ENCODE measurements around the gene FAM83G.
"Not testable (repeated sequence)": the region's sequence is repeated elsewhere in the genome, so short reads cannot be mapped to it uniquely, and the experiment has no call there.

Gene FAM83G, protein sequence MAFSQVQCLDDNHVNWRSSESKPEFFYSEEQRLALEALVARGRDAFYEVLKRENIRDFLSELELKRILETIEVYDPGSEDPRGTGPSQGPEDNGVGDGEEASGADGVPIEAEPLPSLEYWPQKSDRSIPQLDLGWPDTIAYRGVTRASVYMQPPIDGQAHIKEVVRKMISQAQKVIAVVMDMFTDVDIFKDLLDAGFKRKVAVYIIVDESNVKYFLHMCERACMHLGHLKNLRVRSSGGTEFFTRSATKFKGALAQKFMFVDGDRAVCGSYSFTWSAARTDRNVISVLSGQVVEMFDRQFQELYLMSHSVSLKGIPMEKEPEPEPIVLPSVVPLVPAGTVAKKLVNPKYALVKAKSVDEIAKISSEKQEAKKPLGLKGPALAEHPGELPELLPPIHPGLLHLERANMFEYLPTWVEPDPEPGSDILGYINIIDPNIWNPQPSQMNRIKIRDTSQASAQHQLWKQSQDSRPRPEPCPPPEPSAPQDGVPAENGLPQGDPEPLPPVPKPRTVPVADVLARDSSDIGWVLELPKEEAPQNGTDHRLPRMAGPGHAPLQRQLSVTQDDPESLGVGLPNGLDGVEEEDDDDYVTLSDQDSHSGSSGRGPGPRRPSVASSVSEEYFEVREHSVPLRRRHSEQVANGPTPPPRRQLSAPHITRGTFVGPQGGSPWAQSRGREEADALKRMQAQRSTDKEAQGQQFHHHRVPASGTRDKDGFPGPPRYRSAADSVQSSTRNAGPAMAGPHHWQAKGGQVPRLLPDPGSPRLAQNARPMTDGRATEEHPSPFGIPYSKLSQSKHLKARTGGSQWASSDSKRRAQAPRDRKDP

DNA sequence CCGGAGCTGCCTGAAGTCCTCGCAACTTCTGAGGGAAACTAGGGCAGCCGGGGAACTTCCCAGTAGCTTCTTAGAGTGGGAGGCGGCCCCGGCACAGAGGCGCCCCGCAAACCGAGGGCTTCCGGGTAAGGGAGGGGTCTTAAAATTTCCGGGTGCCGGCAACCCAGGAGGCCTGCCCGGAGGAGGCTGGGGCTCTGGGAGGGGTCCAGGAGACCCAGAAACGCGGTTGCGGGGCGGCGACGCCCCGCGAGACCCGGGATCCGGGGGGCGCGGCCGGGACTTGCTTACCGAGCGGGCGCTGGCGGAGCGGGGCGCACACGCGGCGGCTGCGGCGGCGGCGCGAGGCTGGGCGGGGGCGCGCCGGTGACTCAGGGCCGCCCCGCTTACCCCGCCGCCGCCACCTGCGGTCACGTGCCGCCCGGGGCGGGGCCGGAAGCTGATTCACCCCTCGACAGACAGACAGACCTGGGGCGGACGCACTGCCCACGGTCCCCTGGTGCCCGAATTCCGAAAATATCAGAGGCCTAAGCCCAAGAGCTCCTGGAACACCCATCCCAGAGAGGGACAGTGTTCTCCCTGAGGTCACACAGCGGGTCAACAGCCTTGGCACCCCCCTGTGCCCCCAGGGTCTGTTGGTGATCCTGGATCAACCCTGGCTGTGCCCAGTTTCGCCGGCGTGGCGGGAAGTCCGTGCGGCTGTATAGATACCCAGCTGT lies at the start of gene FAM83G:
Gene FAM83G, minus strand, starts transcription at position 344 of the 716 bp plus-strand sequence. CDS start 723 bp downstream, outside the sequence.
- TF ChIP-seq POLR2A (IDR thresholded peaks at IDR 0.05; ENCODE audit: low read length) (no peak), GATA1 (IDR thresholded peaks at IDR 0.05; ENCODE audit: low read depth, low read length) (no peak)
- peak; percentile 44 to 76 for DNase-seq

DNA sequence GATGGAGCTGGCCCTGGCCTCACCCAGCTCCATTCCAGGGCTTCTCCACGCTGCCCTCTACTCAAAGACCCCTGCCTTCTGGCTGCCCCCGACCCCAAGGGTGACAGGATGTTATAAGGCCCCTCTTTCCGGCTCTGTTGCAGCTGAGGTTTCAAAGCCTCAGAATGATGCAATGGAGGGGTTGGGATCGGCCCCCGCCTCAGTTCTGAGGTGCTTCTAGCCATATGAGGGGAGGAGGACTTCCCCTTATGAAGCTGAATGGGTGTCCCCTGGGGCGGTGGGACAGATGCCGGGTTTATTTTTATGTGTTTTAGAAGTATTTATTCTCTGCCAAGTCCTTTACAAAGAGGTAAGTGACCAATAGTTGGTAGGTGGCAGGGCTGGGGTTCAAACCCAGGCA lies 44.3 kb upstream of the FAM83G start:
- not testable (repeated sequence) for DNase-seq

DNA sequence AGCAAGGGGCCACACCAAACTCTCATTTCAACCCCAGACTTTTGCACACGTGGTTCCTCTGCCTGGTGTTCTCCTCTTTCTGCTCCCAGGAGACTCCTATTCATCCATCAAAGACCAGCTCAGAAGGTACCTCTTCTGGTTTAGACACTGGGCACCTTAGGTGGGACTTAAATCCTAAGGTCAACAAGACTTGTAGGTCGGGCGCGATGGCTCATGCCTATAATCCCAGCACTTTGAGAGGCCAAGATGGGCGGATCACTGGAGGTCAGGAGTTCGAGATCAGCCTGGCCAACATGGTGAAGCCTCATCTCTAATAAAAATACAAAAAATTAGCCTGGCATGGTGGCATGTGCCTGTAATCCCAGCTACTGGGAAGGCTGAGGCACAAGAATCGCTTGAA lies 42.9 kb upstream of the FAM83G start:
- not testable (repeated sequence) for DNase-seq

DNA sequence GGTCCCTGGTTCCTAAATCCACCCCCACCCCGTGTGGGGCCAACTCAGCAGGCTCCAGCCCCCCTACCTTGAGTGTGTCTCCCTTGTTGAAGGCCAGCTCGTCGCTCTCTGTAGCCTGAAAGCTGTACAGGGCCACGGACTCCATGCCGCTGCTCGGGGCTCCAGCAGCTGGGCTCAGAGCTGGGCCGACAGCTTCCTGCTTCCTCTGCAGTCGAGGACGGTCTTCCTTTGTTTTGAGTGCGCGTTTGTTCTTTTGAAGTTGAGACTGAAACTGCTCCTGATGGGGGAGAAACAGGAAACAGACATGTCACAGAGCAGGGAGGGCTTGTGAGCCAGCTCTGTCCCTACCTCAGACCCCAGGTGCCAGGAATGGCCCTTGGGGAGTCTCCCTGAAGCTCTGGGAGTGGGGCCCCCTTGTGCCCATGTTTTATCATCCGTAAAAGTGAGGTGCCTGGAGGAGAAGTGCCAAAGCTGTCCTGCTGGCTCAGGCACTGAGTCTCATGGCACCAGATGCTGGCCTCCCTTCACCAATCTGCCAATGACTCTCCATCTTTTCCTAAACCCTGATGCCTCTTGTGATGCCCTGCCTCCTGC lies 42.3 kb upstream of the FAM83G start, which contains the start of gene GRAP:
Gene GRAP, minus strand, starts transcription at position 176 of the 594 bp plus-strand sequence. Its CDS starts 31 bp downstream, at position 145.
- DNase-seq, result not testable (repeated sequence)

DNA sequence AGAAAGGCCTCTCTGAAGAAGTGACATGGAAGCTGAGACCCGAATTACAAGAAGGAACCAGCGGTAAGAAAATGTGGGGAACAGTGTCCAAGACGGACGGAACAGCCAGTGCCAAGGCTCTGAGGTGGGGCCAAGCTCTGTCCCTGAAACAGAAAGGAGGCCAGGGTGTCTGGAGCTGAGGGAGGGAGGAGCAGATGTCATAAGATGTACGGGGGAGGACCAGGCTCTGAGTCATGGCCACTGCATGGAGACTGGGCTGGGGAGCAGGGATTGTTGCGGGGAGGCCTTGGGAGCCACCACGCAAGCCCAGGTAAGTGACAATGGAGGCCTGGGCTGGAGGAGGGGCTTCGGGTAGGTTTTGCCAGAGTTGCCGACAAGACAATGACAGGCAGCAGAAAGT lies 40.1 kb upstream of the FAM83G start:
- DNase-seq, result not testable (repeated sequence)

DNA sequence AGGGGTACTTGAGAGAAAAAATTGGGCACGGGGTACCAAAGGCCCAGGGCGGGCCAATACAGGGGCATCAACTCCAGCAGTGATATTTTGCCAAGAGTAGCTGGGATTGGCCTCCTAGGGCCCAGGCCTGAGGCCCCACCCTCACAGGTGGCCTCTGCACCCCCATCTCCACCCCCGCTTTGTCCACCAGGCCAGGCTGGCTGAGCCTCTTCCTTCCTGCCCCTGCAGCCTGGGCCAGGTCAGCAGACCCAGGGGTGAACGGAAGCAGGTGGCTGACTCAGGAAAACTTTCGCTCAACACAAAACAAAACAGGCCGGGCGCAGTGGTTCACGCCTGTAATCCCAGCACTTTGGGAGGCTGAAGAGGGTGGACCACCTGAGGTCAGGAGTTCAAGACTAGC lies 38.5 kb upstream of the FAM83G start:
- not testable (repeated sequence) for DNase-seq

DNA sequence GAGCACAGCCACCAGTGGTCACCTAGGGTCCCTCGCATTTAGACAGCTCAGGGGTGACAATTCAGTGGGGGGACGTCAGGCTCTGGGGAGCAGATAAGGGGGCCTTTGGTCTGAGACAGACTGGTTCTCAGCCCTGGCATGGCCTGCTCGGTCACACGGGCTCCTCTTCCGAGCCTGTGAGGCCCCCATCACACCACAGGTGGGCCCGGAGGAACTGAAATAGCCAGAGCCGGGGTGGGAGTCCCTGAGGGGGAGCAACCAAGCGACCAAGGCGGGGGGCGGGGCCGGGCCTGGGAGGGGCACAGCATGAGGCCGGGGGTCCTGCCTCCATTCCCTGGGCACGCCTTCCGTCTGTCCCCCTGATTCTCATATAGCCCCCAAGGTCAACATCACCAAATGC lies 37.8 kb upstream of the FAM83G start:
- not testable (repeated sequence) for DNase-seq

DNA sequence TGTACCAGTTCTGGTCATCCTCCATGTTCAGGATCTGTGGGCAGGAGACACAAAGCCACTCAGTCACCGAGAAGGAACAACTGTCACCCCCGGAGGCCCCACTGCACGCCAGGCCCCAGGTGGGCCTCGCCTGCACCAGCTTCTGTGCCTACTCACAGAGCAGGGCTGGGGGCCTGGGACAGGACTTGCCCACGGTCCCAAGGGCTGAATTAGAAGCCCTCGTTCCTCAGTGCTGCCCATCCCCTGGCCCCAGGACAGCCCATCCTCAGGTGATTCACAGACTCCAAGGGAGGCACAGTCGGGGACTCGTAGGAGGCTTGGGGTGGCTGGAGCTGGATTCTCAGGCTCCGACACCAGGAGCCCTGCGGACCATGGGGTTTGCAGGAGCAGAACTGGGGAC lies 37.3 kb upstream of the FAM83G start:
- DNase-seq, result not testable (repeated sequence)

DNA sequence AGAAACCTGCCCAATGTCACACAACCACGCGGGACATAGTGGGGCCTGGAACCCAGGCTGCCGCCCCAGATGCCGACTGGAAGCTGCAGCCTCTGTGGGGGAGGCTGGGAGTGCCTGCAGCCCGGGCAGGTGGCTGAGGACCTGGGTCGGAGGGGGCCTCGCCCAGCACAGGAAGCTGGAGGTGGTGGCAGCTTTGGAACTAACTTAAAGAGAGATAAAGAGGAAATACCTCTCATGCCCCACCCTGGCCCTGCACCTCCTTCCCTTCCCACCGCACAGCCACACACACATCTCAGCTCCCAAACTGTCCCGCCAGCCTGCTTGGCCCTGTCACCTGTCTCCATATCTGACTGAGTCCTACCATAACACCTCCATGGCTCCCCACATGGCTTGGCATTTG lies 35.8 kb upstream of the FAM83G start:
- not testable (repeated sequence) for DNase-seq

DNA sequence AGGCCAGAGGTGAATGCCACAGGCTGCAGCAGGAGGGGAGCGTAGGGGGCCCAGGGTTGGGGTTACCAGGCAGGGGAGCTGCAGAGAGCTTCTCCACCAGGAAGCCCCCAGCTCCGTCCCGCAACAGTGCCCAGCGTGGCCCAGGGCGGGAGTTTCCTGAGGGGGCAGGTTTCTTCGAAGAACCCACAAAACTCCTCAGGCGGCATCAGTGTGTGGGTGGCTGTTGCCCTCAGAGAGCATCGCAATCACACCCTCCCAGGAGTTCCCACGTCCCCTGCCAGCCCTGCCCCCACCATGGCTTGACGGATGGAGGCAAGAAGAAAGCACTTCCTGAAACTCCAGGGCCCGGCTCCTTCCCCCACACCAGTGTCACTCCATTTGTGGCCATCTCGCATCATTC lies 34.2 kb upstream of the FAM83G start:
- DNase-seq, result not testable (repeated sequence)

DNA sequence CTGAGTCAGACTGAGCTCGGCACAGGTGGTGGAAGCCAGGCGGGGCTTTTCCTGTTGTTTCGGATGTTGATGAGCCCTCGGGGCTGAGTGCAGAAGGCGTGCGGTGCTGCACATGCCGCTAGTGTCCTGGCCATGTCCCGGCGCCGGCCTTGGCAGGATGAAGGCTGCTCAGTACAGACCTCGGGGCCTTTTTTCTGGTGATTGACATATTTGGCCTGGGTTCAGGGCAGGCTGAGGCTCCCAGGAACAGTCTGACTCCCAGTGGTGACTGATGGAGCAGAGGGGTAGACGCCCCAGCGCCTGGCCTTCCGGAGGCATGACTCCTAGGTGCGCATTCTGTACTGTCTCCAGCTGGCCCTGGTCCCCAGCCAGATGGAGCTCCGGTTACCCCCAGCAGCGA lies 33.4 kb upstream of the FAM83G start:
- not testable (repeated sequence) for DNase-seq

DNA sequence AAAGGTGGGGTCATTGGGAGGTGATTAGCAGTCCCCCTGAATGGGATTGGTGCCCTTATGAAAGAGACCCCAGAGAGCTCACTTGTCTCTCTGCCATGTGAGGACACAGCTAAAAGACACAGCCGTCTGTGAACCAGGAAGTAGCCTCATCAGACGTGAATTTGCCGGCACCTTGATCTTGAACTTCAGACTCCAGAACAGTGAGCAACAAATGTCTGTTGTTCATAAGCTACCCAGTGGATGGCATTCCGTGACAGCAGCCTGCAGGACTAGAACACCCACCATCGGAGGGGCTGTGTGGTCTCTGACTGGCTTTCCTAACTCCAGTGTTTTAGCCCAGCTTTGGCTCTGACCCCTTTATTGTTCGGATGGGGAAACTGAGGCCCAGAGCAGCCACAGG lies 33.0 kb upstream of the FAM83G start:
- not testable (repeated sequence) for DNase-seq

DNA sequence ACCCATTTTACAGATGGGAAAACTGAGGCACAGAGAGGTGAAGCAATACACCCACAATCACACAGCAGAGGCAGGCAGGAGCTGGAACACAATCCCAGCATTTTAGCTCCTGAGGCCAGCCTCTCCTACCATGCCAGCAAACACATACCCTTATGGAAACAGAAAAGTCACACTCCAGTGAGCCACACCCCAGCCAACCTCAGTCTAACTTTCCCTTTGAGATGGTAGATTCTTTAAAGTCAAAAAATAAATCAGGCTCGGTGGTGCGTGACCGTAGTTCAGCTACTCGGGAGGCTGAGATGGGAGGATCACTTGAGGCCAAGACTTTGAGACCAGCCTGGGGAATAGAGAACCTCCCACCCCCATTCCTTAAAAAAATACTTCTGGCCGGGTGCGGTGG lies 31.6 kb upstream of the FAM83G start:
- DNase-seq, result not testable (repeated sequence)

DNA sequence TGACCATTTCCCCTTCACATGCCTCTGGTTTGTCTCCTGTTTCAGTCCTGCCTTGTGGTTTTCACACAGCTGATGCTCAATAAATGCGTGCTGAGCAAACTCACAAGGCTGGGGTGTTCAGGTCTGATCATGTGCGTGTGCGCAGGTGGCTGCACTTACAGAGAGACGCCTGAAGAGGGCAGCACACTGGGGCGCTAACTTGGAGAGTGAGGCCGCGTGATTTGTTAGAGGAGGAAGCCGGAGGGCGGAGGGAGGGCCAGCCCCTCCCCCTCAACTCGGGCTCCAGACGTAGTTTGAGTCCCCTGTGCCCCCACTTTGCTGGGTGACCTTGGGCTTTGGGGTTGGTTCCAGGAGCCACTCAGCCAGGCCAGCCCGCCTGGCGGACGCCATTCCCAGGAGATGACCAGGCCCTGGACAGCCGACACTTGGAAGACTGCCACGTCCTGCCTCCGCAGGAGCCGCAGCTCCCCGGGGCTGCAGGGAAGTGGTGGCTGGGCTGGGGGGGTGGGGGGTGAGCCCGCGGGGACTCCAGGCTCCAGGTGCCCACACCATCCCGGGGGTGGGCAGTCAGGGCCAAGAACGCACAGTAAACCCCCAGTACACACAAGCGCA lies 27.9 kb upstream of the FAM83G start:
- not testable (repeated sequence) for DNase-seq

DNA sequence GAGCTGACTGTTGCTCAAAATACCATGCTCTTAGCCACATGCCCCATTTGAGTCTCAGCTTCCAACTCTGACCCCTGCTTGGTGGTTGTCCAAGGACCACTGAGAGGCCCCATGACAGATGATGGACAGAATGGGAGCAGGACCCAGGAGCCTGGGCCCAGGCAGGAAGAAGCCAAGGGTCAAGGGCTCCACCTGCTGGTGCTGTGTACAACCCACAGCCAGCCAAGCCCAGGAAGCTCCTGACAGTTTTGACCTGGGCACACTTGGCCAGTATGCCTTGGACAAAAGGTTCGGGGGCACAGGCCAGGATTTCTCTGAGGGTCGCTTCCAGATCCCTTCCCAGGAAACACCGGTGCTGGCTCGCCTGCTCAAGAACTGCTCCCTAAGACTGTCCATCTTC lies 27.2 kb upstream of the FAM83G start:
- not testable (repeated sequence) for DNase-seq

DNA sequence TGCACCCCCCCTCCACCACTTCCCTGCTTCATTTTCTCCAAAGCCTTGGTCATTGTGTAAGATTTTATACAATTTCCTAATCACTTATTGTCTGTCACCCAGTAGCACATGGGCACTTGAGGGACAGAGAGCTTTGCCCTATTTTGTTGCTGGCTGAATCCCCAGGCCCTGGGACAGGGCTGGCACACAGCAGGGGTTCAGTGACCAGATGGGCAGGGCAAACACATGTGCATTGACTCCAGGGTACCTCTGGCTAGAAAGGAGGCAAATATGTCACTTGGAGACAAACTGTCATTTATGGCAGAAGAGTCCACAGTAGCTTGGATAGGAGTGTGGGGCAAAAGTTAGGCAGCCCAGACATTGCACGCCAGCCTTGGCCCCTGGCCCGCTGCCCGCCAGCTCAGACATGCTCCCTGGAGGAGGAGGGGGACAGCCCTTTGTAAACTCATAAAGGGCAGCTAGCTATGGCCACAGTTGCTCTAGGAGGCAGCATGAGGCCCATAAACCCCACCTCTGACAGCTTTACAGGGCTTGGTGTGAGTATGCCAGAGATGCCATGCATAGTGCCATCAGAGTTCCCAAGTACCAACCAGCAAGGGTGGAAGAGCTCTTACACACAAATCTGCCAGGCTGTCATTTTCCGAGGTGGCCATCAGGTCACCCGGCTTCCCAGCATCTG lies 26.3 kb upstream of the FAM83G start:
- DNase-seq, result not testable (repeated sequence)

DNA sequence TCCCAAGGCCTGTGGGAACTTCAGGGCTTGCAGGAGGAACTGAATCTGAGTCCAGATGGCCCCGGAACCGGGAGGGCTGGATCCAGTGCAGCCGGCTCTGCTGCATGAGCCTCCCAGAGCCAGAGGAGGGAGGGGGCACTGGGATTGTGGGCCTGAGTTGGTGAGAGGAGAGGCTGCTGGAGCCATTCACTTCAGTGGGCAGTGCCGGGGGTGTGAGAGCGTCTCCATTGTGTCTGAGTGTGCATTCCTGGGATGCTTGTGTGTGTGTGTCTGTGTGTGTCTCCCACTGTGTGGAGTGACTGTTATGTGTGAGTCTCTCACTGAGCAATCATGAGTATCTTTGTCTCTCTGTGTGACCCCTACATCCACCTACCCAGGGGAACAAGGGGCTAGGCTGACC lies 25.2 kb upstream of the FAM83G start:
- not testable (repeated sequence) for DNase-seq

DNA sequence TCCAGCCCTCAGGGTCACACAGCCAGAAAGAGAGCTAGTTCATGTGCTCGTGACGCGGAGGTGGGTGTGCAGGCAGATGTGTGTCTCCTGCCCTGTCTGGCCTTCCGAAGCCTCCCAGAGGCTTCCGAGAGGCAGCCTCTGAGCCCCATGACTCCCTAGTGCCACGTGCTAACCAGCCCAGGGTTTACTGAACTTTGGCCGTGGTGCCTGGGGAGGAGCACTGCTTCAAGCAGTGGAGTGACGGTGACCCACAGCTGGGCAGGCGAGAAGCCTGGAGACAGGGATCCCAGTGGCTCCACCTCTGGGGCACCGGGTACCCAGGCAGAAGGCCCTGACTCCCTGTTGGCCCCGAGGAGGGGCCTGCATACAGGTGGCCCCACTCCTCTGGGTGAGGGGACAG lies 24.1 kb upstream of the FAM83G start:
- DNase-seq, result not testable (repeated sequence)
